NAMALWA (cell line): ENCODE measurements around the gene ZNF519.
"Not testable (repeated sequence)": the region's sequence is repeated elsewhere in the genome, so short reads cannot be mapped to it uniquely, and the experiment has no call there.

Source experiments
- DNase-seq: peaks from one replicate; pipeline ENCODE4 v3.0.0-alpha.2; 2015; ENCODE audit warnings: low spot score

Gene ZNF519

DNA sequence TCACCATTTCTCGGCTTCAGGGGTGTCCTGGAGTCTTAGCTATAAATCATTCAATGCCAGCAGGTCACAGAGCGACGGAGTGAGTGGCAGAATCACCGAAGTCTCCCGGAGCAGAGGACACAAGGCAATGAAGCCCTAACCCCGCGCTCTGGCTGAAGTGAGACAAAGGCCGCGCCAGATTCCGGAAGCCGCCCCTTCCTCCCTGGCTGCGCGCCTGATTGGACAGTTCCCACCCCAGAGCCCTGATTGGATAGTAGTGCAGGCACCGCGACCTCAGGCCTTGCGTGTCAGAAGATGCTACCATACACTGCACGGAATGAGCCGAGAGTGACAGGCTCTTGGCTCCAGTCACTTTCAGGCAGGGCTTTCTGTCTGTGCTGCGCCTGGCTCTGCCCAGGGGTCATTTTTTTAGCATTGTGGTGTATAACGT is at the start of gene ZNF519:
Gene ZNF519 (minus strand): TSS at position 165 of the 430 bp plus-strand sequence. CDS start 158 bp downstream, at position 7.
- peak; percentile 97 for DNase-seq

DNA sequence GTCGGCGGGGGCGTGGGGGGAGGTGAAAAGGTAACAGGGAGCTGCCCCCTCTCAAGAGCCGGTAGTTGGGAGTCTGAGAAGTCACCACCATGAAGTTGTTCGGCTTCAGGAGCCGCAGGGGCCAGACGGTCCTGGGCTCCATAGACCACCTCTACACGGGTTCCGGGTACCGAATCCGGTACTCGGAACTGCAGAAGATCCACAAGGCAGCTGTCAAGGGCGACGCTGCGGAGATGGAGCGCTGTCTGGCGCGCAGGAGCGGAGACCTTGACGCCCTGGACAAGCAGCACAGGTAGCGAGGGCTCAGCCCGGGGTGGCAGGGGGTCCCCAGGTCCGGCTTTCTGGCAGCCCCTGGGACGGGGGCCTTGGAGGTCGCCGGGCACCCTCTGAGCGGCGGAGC is 47.1 kb upstream of the ZNF519 start:
- peak; percentile 2 for DNase-seq

DNA sequence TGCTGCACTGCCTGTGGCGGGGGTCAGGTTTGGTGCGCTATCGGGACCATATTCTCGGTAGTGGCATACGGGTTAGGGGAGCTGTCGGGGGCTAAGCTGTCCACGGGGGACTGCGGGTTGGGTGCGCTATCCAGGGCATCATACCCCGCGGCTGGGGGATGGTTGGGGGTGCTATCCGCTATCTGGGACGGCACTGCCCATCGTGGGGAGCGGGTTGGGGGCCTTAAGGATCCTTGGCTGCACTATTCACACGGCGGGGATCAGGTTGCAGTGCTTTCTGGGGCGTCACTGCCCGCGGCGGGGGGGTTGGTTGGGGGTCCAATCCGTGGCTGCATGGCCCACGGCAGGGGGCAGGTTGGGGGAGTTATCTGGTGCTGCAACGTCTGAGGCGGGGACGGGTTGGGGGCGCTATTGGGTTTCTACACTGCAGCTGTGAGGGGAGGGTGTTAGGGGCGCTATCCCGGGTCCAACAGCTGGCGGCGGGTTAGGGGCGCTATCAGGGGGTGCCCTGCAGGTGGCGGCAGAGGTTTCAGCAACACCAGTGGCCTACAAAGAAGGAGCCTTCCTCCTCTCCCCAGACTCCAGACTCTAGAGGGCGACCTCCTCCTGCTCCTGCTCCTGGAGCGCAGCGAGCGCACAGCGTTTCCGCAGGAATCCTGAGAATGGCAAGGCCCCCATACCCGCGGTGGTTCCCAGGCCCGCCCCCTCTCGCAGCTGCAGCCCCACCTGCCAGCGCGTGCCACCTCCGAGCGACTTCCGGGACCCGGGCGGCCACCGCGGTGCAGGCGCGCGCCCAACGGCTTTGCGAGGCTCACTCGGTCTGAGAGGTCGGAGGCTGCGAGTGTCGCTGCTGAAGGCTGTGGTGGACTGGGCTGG is 46.3 kb upstream of the ZNF519 start:
- DNase-seq, result peak; percentile 74

DNA sequence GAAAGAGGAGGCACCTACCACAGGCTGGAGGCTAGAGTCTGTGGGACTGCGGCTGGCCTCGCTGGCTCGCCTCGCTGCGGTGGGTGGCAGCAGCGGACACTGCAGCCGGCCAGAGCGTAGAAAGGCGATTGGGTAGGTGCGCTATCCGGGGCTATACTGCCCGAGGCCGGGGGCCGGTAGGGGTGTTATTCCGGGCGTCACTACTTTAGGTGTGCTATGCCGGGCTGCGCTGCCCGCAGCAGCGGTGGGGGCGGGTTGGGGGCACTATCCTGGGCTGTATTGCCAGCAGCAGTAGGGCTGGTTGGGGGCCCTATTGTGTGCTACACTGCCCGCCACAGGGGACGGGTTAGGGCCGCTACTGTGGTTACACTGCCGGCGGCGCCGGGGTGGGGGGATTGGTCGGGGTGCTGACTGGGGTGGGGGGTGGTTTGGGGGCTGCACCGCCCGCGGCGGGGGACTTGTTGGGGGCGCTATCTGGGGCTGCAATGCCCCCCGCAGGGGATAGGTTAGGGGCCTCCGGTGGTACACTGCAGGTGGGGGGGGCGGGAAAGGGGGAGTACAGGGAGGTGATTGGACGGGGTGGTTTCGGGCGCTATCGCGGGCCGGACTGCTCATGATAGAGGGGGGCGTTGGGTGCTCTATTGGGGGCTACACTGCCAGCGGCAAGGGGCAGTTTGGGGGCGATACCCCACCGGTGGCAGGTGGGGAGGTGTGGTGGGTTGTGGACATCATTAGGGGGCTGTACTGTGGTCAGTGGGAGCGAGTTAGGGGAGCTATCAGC is 45.5 kb upstream of the ZNF519 start:
- not testable (repeated sequence) for DNase-seq

DNA sequence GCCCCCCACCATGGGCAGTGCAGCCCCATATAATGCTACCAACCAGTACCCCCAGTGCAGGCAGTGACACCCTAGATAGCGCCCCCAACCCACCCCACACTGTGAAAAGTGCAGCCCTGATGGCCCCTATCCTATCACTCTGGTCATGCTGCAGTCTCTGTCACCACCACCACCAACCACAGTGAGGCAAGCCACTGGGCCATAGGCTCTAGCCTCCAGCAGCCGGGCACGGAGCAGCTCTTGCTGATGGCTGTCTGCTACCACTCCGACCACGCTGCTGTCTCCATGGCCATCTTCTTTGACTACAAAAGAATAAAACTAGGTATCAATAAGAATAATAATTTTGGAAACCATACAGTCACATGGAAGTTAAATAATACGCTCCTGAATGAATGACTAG is 43.2 kb upstream of the ZNF519 start:
- DNase-seq, result not testable (repeated sequence)

DNA sequence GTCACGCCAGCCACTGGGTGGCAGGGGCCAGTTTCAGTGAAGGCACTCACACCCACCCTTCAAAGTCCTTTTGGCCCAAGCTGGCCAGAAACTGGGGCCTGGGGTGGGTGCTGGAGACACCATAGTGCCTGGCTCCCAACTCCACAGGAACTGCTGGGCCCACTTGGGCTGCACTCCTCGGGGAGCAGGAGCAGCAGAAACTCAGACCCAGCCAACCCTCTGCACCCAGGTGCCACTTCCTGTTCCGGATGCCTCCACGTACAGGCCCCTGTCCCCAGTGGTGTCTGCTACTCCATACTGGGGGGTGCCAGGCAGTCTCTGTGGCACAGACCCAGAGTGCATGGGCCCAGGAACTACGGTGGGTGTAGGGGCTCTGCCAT is 42.5 kb upstream of the ZNF519 start:
- DNase-seq, result peak; percentile 1

DNA sequence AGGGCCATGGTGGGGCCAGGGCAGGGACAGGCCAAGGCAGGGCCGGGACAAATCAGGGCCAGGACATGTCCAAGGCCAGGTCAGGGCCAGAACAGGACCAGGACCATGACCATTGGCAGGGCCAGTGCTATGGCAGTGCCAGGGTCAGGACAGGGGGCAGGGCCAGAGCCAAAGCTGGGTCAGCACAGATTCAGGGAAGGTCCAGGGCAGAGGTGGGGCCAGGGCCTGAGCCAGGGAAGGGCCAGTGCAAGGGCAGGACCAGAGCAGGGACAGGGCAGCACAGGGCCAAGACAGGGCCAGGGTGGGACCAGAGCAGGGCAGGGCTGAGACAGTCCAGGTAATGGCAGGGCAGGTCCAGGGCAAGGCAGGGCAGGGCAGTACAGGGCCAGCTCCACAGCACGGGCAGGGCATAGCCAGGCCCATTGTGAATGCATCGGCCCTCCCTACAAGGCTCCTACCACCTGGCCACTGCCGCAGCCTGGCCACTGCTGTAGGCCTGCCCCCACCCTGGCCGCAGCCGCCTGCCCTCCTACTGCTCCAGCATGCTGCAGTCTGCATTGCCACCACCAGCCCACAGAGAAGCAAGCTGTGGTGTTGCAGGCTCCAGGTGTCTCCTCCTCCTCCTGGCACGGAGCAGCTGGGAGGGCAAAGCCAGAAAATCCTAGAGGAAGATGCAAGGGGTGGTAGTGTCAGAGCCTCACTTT is 41.9 kb upstream of the ZNF519 start:
- DNase-seq, result not testable (repeated sequence)

DNA sequence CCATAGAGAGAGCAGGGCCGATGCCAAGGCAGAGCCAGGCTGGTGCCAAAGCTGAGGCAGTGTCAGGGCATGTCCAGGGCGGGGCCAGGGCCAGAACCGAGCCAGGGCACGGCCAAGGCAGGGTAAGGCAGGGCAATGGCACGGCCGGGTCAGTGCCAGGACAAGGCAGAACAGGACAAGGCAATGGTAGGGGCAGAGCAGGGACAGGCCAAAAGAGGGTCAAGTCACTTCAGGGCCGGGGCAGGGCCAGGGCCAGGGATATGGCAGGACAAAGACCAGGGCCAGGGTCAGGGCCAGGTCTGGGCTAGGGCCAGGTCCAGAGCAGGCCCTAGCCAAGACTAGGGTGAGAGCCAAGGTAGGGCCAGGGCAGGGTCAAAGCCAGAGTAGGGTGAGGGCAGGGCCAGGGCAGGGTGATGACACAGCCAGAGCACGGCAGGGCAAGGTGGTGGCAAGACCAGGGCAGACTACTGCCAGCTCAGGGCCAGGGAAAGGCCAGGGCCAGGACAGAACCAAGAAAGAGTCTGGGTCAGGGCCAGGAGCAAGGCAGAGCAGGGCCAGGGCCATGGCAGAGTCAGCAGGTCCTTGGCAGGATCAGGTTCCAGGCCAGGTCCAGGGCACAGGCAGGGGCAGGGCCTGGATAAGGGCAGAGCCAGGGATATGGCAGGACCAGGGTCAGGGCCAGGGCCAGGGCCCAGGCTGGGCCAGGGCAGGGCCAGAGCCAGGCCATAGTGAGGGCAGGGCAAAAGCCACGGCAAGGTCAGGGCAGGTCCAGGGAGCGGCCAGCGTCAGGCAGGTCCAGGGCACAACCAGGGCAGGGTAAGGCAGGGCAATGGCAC is 41.1 kb upstream of the ZNF519 start:
- DNase-seq, result not testable (repeated sequence)

DNA sequence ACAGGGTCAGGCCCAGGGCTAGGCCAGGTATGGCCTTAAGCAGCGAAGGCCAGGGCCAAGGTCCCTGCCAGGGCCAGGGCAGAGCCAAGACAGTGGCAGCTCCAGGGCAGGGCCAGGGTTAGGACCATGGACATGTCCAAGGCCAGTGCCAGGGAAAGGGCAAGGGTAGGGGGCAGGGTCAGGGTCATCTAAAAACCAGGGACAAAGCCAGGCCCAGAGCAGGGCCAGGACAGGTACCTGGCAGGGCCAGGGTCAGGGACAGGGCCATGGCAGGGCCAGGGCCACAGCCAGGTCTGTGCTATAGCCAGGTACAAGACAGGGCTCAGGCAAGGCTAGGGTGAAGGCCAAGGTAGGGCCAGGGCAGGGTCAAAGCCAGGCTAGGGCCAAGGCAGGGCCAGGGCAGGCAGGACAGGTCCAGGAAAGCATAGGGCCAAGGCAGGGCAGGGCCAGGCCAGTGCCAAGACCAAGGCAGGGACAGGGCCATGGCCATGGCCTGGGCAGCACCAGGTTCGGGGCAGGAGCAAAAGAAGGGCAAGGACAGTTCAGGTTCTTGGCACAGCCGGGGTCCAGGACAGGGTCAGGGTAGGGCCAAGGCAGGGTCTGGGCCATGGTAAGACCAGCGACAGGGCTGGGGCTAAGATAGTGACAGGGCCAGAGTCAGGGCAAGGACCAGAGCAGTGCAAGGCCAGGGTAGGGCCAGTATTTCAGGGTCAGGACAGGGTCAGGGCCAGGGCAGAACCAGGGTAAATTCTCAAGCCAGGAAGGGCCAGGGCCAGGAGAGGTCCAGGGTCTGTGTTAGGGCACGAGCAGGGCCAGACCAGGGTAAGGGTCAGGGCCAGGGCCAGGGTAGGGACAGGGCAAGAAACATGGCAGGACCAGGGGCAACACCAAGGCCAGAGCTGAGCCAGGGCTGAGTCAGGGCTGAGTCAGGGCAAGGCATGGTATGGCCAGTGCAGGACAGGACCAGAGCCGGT is 40.2 kb upstream of the ZNF519 start:
- DNase-seq, result not testable (repeated sequence)

DNA sequence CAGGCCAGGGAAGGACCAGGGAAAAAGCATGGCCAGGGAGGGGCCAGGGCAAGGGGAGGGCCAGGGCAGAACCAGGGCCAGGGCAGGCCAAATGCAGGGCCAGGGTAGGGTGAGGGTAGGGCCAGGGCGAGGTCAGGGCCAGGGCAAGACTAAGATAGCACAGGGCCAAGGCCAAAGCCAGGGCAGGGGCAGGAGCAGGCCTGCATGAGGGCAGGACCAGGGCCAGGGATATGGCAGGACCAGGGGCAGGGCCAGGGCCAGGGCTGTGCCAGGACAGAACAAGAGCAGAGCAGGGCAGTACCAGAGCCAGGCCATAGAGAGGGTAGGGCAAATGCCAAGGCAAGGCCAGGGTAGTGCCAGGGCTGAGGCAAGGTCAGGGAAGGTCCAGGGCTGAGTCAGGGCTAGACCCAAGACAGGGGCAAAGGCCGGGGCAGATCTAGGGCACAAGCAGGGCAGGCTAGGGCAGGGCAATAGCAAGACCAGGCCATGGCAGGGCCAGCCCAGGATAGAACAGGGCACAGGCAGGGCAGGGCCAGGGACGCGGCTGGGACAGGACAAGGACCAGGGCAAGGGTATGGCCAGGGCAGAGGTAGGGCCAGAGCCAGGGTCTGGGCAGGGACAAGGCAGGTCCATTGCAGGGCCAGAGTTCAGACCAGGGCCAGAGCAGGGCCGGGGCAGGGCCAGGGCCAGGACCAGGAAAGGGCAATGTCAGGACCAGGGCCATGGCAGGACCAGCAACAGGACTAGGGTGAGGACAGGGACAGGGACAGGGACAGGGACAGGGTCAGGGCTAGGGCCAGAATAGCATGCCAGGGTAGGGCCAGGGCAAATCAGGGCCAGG is 39.3 kb upstream of the ZNF519 start:
- DNase-seq, result not testable (repeated sequence)

DNA sequence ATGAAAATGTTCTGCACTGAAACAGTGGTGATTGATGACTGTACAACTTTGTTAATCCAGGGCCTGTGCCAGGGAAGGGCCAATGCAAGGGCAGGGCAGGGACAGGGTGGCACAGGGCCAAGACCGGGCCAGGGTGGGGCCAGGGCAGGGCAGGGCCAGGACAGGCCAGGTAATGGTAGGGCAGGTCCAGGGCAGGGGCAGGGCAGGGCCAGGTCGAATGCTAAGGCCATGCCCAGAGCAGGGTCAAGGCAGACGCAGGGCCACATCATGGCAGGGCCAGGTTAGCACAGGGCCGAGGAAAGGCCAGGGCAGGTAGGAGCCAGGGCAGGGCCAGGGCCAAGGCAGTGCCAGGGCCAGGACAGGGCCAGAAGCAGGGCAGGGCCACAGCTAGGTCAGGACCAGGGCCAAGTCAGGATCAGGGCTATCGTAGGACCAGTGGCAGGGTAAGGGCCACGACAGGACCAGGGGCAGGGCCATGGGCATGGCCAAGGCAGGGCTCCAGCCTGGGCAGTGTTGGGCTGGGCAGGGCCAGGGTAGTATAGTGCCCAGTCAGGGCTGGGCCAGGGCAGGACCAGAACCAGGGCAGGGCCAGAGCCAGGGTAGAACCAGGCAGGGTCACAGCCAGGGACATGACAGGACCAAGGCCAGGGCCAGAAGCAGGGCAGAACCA is 38.3 kb upstream of the ZNF519 start:
- DNase-seq, result not testable (repeated sequence)

DNA sequence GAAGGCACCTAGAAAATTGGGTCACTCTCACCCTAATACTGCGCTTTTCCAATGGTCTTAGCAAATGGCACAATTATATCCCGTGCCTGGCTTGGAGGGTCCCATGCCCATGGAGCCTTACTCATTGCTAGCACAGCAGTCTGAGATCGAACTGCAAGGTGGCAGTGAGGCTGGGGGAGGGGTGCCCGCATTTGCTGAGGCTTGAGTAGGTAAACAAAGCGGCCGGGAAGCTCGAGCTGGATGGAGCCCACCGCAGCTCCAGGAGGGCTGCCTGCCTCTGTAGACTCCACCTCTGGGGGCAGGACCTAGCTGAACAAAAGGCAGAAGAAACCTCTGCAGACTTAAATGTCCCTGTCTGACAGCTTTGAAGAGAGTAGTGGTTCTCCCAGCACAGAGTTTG is 30.7 kb upstream of the ZNF519 start:
- not testable (repeated sequence) for DNase-seq

DNA sequence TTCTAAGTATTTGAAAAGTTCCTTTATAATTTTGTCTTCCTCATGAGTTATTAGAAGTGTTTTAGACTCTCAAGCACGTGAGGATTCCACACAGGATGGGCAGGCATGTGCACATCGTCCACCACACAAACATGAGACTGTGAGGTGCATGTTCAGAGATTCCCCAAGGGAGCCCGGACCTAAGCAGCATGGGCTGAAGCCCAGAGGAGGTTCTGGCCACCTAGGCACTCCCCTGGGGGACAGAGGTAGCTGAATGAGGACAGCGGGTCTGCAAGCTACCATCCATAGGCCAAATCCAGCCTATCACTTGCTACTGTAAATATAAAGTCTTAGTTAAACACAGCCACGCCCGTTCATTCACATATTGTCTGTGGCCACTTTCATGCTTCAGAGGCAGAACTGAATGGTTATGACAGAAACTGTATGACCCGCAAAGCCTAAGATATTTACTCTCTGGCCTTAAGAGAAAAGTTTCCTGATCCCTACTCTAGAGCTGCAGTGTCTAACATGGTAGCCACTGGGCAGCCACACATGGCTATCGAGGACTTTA is 19.4 kb upstream of the ZNF519 start:
- DNase-seq, result not testable (repeated sequence)

DNA sequence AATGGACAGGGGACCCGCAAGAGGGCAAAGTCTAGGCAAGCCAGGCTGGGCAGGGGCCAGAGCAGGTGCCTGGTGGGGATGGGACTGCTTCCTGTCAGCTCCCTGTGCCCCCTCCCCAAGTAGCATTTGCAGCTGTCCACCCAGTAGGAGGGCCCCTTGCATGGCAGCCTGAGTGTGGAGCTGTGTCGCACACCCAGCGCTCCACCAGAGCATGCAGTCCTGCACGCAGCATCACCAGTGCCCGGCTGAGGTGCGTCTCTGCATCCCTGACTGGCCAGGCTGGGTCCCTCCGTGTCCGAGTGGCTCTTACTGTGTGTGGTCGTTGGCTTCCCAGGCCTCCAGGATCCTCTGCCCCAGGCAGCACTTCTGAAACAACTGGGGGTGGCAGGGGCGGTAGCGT is 18.5 kb upstream of the ZNF519 start:
- not testable (repeated sequence) for DNase-seq

DNA sequence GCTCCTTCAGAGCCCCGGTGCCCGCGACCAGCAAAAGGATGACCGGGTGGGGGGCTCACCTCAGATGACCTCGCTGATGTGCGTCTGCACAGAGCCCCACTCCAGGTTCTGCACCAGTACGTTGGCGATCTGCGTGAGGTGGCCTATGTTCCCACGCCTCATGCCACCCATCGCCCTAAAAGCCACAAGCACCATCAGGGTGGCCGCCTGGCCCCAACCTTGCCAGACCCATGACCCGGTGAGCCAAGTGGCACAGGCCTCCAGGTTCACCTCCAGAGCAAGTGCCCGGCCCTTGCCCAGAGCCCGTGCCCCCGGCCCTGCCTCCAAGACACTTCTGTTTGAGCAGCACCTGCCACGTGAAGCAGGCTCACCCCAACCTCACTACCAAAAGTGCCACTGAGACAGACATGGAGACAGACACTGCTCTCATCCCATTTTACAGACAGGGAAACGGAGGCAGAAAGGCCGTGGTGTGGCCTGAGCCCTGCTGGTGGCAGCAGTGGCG is 17.7 kb upstream of the ZNF519 start:
- not testable (repeated sequence) for DNase-seq

DNA sequence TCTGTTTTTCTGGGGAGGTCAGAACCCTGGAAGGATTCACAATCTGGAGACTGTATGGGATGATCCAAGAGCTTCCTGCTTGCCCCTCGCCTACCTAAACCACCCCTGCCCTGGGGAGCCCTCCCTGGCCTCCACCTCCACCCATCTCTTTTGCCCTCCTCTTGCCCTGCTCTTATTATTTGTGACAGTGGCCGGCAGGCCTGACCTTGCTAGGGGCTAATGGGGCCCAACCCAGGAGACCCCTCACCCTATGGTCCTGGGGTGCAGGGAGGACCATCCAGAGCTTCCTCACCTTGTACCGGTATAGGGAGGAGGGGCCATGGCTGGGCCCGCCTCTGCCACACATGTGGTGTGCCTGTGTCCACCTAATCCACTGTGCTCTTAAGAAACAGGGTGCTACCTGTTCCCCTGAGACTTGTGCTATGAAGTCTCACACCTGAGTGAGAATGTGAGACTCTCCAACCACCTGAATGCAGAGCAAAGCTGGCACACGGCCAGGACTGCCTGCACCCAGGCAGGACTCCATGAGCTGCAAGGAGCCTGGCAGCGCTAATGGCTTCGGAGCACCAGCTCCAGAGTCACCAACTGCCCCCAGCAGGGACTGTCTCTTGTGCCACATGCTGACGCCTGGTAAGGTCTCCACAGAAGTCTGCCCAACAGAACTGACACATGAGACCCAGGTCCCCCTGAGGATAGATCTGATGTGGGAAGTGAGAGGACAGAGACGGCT is 17.1 kb upstream of the ZNF519 start:
- DNase-seq, result not testable (repeated sequence)
